ENCODE results near the gene UCK1.

DNA sequence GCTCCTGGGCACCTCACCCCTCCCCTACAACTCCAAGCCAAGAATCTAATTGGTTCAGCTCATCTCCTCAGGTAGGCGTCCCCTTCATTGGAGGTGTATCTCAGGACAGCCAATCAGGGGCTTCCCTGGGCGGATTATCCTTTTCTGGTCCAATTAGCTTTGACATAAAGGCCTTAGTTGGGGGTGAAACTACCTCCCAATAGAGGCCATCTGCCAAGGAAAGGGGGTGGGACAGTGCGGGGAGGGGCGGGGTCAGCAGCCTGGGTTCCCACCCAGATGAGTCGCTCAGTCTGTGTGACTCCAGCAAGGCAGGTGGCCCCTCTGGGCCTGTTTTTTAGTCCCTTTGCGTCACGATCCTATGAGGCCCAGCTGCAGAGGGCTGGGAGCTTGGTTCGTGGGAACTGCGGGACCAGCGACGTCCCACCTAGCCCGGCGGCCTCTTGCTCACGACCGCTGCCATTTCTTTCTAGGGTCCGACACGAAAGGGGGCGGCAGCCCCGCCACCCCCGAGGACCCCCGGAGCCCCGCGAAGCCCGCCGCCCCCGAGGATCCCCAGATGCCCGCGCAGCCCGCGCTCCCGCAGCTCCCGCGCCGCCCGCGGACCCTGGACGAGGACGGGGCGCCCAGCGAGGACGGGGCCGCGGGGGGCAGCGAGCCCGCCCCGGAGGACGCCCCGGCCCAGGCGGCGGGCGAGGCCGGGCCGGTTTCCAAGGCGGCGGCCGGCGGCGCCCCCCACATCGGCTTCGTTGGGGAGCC lies 23.2 kb upstream of the UCK1 start:
- TF ChIP-seq, protein P1, sequence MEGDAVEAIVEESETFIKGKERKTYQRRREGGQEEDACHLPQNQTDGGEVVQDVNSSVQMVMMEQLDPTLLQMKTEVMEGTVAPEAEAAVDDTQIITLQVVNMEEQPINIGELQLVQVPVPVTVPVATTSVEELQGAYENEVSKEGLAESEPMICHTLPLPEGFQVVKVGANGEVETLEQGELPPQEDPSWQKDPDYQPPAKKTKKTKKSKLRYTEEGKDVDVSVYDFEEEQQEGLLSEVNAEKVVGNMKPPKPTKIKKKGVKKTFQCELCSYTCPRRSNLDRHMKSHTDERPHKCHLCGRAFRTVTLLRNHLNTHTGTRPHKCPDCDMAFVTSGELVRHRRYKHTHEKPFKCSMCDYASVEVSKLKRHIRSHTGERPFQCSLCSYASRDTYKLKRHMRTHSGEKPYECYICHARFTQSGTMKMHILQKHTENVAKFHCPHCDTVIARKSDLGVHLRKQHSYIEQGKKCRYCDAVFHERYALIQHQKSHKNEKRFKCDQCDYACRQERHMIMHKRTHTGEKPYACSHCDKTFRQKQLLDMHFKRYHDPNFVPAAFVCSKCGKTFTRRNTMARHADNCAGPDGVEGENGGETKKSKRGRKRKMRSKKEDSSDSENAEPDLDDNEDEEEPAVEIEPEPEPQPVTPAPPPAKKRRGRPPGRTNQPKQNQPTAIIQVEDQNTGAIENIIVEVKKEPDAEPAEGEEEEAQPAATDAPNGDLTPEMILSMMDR (IDR thresholded peaks at IDR 0.05; ENCODE audit: low read length) = no peak
- TF ChIP-seq EZH2 (IDR thresholded peaks at IDR 0.05; ENCODE audit: borderline replicate concordance, low read length) = no peak
